GM19035 (cell line): ENCODE data around the gene CPSF3.

Experiments
- ATAC-seq: cut with Tn5 transposase; IDR thresholded peaks from one replicate; pipeline ENCODE4 v1.9.1; 2021; ENCODE audit not compliant: unreplicated experiment

The CPSF3 gene

DNA sequence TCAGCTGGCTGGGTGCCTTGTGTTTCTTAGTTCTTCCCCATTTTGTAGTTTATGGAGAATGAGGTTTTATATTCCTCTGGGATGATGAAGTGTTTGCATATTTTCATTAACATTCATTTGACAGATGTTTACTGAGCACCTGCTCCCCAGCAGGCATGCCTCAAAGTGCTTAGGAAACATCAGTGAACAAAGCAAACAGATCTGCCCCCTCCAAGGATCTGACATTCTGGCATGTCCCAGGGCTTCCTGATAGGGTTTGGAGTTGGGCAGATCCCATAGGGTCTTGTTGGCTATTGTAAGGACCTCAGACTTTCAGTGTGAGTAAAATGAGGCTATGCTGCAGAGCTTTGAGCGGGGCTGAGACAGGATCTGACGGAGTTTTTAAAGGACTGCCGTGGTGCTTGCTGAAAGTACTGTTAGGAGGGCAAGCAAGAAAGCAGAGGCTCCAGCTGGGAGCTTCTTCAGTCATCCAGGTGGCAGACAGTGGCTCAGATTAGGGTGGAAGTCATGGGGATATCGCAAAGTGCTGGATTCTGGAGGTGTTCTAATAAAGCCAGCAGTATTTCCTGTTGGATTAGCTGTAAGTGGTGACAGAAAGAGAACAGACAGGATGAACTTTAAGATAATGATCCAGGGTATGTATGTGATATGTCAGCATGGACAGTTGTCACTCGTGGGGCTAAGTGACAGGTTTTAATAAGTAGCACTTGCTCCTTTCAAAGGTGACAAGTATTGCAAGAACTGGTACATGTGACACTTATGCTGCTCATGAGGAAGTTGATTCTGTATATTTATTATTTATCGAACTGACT, 39.6 kb downstream of the CPSF3 start:
- no peak for ATAC-seq

DNA sequence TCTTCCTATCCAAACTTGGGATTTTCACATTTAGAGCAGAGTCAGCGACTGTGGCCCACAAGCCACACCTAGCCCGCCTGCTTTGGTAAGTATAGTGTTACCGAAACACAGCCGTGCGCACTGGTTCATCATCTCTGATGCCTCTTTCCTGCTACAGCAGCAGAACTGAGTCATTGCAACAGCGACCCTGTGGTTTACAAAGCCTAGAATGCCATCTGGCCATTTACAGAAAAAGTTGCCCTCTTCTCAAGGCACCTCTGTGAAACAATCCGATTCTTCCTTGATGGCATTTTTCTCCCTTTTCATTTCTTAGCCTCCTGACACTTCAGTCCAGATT, 40.2 kb downstream of the CPSF3 start:
- ATAC-seq, result no peak

- ATAC-seq, result no peak
Observed at GRCh38 chr2:9465170-9465569, 41.7 kb downstream of the CPSF3 start.

GRCh38 chr2:9466147-9466683, 42.8 kb downstream of the CPSF3 start:
- ATAC-seq, result no peak

DNA sequence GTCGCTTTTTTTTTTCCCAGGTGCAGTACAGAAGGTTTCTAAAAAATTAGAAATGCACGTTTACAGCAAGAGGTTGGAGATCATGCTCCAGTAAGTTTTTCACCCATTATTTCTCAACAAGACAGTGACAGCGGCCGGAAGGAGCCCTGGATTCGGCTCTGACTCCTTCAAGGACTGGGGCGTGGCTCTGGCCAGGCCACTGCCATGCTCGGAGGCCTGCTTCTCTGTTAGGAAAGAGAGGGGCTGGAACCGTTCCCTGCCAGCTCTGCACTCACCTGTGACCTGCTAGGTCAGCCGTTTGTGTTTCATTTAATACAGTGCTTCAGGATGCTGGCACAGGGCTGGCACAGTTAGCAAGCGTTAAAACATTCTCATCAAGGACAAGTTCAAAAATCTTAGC, 44.2 kb downstream of the CPSF3 start:
- no peak for ATAC-seq

- ATAC-seq, result no peak
Observed at GRCh38 chr2:9471206-9471605, 47.8 kb downstream of the CPSF3 start.

DNA sequence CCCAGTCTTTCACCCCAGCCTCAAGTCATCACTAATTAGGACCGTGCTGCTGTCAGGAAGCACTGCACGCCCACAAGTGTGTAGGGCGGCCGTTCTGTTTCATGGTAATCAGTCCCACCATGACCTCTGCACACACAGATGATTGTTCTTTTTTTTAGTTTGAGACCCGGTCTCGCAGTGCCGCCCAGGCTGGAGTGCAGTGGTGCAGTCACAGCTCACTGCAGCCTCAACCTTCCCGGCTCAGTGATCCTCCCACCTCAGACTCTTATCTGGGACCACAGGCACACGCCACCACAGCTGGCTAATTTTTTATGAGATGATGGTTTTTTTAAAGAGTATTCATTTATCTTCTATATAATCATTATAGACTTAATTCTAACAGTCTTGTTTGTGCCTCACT, 49.1 kb downstream of the CPSF3 start:
- no peak for ATAC-seq

GRCh38 chr2:9473308-9473984, 50.0 kb downstream of the CPSF3 start:
- no peak for ATAC-seq

DNA sequence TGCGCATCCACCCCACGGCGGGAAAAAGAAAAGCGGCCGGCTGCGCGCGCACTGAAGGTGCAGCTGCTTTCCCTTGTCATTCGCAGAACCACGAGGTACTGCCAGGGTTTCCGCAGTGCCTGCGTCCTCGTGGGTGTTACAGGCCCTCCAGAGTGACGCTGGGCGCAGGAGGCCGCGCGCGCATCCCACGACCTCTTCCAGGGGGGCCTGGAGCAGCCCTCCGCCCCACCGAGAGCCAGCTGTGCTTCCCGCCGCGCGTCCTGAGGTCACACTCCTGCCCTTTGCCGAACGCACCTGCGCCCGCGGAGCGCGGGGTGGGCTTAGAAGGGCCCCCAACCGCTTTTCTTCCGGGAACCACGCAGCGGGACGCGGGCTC, 50.5 kb downstream of the CPSF3 start:
- ATAC-seq, result peak; percentile 36

GRCh38 chr2:9474361-9475057, 51.1 kb downstream of the CPSF3 start, which contains the start of gene IAH1:
Gene IAH1 (plus strand): TSS chr2:9474551. CDS start chr2:9474567, 16 bp downstream.
- peak; percentile 84 for ATAC-seq

DNA sequence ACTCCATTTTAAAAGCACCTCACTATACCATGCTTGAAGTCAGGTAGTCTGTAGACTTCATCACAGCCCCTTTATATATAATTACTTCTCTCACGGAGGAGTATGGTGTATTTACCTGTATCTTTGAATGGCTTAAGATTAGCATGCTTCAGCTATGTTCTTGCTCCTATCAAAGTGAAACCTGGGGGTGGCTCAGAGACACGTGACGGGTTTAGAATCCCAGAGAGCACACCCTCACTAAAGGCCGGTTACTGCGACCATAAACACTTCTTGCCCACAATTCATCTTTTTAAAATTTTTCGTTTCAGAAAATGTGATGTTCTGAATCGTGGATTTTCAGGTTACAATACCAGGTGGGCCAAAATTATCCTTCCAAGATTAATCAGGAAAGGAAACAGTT, 54.5 kb downstream of the CPSF3 start:
- ATAC-seq, result no peak

GRCh38 chr2:9478526-9478925, 55.1 kb downstream of the CPSF3 start:
- ATAC-seq, result no peak

GRCh38 chr2:9480157-9480556, 56.7 kb downstream of the CPSF3 start:
- ATAC-seq, result no peak

DNA sequence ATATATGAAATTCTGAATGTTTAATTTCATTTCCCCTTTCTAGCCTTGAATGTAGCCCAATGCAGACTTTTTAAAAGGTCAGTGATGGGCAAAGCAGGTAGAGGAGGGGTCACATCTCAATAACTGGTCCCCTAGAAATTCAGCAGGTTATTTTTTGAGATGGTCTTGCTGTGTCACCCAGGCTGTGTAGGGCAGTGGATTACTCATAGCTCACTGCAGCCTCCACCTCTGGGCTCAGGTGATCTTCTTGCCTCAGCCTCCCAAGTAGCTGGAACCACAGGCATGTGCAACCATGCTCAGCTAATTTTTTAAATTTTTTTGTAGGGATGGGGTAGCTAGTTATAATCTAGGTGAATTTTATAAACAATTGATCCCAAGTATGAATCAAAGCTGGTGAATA, 59.7 kb downstream of the CPSF3 start:
- no peak for ATAC-seq

DNA sequence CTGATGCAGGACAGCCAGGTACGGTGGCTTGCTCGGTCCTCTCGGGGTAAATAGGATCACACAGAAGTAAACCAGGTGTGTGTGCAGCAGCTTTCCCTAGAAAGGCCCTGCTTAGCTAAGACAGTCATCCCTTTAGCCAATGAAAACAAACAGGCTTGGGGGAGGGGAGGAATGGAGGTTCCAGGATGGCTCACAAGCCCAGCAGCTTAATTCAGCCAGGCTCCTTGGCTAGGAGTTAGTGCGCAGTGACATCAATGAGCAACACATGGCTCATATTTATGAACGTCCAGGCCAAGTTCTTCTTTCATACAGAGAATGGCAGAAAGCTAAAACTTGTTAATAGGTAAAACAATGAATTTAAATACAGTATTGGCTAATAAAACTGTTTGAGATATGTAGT, 61.1 kb downstream of the CPSF3 start:
- no peak for ATAC-seq

DNA sequence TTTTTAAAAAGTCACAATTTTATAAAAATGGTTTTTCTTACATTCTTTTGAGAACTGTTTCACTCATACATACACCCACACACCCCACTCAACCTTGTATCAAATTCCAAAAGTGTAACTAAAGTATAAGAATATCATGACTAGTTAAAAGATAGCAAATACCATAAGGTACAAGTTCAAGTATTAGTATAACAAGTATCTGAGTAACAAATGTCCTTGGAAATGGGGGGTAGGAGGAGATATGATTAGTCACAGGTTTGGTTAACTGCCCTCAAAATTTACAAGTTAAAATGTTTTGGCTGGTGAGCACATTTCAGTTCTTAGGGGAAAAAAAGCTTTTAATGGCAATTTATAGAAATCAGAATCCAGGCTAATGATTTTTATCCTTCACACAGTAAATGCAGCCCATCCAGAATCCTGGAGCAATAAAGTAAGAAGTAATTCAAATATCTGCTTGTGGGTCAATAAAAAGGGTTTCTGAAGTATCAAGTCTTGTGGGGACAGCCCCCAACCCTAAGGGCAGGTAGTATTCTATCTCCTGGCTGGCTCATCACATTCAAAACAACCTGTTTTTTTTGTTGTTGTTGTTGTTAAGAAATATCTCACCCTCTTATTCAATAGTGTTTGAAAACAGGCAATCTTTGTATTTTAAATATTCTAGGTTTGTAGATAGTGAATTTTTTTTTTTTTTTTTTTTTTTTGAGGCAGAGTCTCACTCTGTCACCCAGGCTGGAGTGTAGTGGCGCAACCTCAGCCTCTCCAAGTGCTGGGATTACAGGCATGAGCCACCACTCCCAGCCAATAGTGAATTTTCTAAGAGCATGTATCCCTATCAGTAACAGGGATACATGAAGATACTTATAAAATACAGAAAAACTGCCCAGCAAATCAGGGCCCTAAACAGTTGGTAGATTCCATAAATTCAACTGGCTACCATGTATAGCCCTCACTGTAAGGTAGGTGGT, 65.4 kb downstream of the CPSF3 start:
- no peak for ATAC-seq

- no peak for ATAC-seq
Observed at GRCh38 chr2:9490789-9491188, 67.3 kb downstream of the CPSF3 start.

- no peak for ATAC-seq
Observed at GRCh38 chr2:9492927-9493326, 69.5 kb downstream of the CPSF3 start.

DNA sequence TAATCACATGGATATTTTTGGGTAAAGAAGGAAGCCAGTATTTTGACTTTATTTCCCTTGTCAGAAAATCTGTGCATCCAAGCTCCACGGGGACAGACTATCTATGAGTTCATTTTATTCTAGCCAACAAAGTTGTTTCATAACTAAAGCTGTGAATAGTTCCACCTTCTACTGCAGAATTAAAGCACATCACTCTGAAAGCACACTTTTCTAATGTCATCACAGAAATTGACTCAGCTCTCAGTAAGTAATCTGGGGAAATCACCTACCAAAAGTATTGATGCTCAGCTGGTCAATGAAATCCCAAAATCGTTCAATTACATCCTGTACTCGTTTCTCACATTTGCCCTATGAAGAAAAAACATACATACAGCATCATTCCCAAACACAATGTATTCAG, 70.0 kb downstream of the CPSF3 start:
- ATAC-seq, result no peak

DNA sequence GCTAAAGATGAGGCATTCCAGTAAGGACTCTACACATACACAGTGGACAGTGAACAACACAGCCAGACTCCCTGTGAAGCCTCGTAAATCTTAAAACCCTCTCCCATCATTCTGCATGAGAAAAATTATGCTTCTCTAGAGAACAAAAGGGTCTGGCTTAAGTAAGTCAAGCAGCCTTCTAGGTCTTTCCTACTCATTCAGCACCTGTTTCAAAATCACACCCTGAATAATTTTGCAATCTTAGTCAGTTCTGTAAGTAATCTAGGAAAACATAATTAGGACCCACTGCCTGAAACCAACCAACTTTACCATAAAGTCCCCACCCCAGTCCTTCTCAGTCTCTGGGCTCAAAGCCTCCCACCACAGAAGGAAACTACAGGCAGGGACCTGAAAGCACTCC, 70.6 kb downstream of the CPSF3 start:
- no peak for ATAC-seq

DNA sequence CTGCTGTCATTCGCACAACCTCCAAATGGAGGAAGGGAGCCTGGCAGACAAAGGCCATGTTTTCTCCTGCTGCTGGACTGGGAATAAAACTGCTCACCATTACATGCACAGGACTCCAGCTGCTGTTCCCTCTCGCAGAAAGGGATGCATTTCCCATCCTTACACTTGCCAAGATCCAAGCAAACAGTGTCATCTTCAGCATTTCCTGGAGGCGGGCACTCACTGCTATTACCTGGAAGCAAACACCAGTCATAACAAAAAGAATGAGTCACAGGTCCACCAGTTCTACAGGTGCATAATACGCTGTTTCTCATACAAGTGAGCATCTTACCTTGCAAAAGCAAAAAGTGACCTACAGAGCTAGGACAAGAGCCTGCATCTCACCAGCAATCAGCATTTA, 73.6 kb downstream of the CPSF3 start:
- ATAC-seq, result no peak
